GM10847 (cell line): Measurements from ENCODE around the gene SIPA1L2.

ENCODE experiments used
- POLR2A ChIP-seq: IDR thresholded peaks from 2 replicates; pipeline ENCODE4 v1.6.1; 2011; ENCODE audit not compliant: insufficient read length; ENCODE audit errors: extremely low read depth

The SIPA1L2 gene

DNA sequence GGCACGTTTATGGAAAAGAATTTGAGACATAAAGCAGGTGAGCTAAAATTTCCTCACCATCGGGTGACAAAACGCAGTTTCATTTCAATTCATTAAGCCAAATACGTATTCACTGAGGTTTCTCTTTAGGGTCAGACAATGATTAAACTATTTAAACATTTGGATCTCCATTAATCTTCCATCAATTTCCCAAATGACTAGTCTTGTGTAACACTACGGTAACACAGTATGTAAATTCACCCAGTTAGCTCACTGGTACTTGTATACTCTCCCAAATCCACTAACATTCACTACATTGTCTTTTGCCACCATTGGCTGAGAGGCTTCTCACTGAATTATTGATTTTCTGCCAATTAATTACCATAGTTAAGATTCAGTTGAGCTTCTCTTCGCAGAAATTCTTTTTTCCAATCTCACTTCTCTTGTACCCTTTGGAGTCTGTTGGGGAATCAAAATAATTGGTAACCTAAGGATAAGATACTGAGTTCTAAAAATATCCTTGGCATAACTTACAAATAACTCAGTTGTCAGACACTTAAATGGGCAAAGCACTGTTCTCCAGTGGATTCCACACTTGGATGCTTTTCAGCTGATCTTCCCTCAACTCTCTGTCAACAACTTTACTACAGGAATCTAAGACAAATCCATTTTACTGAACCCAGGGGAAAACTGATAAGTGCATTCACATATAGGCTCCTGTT, 40.7 kb downstream of the SIPA1L2 start:
- no peak for TF ChIP-seq POLR2A

DNA sequence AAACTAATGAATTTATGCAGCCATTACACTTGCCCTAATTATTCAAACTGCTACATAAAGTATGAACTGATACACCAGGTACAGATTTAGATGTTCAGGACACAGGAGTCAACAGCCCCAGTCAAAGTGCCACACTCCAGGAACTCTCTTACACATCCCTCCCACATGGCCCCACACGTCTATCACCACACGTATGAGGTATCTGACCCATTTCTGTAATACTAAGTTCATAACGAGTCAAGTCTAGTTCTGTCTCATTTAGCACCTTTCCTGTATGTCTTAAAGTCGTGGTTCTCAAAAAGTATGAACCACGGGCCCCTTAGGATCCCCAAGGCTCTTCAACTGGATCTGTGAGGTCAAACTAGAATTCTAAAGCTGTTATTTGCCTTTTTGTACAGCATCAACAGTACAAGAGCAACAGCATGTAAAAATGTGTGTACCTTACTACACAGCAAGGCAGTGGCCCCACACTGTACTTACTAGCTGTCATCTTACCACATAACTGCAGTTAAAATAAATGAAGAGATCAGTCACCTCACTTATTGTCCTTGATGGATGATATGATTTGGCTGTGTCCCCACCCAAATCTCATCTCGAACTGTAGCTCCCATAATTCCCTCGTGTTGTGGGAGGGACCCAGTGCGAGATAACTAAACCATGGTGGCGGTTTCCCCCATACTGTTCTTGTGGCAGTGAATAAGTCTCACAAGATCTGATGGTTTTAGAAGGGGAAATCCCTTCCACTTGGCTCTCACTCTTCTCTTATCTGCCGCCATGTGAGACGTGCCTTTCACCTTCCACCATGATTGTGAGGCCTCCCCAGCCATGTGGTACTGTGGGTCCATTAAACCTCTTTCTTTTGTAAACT, 42.6 kb downstream of the SIPA1L2 start:
- no peak for TF ChIP-seq POLR2A

DNA sequence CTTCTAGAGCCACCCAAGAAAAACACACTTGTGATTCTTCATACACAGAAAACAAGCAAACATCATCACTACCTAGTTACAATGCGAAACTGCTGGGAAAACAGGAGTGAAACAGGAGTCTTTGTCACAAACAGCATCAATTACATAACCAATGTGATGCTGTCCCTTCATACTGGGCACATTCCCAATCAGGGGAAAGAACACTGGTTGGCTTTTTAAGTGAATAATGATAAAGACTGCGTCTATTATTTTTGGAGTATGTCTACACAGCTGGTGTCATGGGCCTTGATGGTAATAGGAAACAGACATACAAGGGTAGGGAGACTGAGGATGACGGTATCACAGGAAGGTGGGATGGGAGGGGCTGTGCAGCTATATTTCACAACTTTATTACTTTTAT, 43.3 kb downstream of the SIPA1L2 start:
- no peak for TF ChIP-seq POLR2A

DNA sequence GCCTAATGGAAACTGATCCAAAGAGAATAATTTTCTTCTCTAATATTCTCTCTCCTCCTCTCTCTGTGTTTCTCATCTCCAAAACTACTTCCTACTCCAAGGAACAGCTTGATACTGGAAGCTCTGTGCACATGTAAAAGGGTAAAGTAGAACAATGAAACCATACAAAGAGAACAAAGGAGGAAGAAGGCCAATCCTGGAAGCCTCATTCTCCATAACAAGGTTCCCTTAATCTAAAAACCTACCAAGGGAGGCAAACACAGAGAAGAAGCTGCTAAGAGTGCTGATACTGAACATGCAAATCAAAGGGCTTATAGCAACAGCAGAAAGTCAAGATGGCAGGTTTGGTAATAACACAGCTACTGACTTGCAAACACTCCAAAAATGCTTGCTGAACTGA, 44.4 kb downstream of the SIPA1L2 start:
- TF ChIP-seq POLR2A, result no peak

DNA sequence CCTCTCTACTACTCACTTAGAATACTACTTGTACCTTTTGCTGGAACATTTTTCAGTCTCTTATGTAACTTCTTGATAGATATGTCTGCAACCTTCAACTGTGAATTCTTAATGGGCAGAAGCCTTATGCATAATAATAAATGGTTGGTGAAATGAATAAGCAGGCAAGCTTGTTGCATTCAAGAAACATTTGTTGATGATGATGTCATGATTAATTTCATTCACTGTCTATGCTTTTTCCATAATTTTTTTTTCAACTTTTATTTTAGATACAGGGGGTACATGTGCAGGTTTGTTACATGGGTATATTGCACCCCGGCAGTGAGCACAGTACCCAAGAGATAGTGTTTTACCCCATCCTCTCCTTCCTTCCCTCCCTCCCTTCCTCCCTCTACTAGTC, 48.0 kb downstream of the SIPA1L2 start:
- TF ChIP-seq POLR2A, result no peak
